HEK293 (cell line): ENCODE results near the gene CCNY.

Source experiments
- CTCF ChIA-PET: fragments of 350-600 bp; formaldehyde crosslinking; extraction: SDS; loops from one replicate; lab custom pipeline; 2021; ENCODE audit warnings: antibody characterized with exemption; lab: Yijun Ruan, JAX
- POLR2A ChIA-PET: fragments of 300-600 bp; formaldehyde crosslinking; extraction: SDS; loops from one replicate; lab custom pipeline; 2020; ENCODE audit warnings: antibody characterized with exemption, inconsistent platforms; lab: Yijun Ruan, JAX
- H3K27ac ChIP-seq: fragments of 200-500 bp; sonication (Bioruptor generic); 2 replicates; pipeline ENCODE4 v1.5.1; 2014; ENCODE audit warnings: low read depth, low read length, control low read depth, inconsistent platforms; ENCODE audit errors: extremely low read depth
- H3K36me3 ChIP-seq, 2 experiments: fragments of 200-500 bp in 1 of 2; sonication (Bioruptor generic) in 1 of 2; 1 replicate in 1 of 2; 2 replicates in 1 of 2; pipeline ENCODE4 v1.5.1; 2014 to 2017; ENCODE audit warnings: inconsistent platforms in 2 of 2, low read length in 2 of 2; ENCODE audit not compliant: control insufficient read depth in 2 of 2, insufficient read depth in 1 of 2
- H3K4me1 ChIP-seq: fragments of 200-500 bp; sonication (Bioruptor generic); 2 replicates; pipeline ENCODE4 v1.5.1; 2014; ENCODE audit warnings: mild to moderate bottlenecking, low read length, inconsistent platforms; ENCODE audit not compliant: control insufficient read depth, insufficient read depth
- H3K4me3 ChIP-seq: 2 replicates; pipeline ENCODE4 v1.5.1; 2011; ENCODE audit warnings: low read depth, mild to moderate bottlenecking, control low read depth, low read length, moderate library complexity
- H3K9me3 ChIP-seq: fragments of 200-500 bp; sonication (Bioruptor generic); 2 replicates; pipeline ENCODE4 v1.5.1; 2014; ENCODE audit warnings: low read depth, low read length, inconsistent platforms; ENCODE audit not compliant: control insufficient read depth, insufficient read depth
- GLIS1 ChIP-seq: fragments of 450-650 bp; formaldehyde crosslinking; IDR thresholded peaks from 2 replicates; pipeline ENCODE4 v1.5.1; 2016; ENCODE audit warnings: missing biosample characterization, missing genetic modification characterization
- SETDB1 ChIP-seq: IDR thresholded peaks from one replicate; pipeline ENCODE4 v1.6.1; 2017; ENCODE audit warnings: mild to moderate bottlenecking, low read length, moderate library complexity, mixed read lengths; ENCODE audit not compliant: insufficient read length
- ZBTB17 ChIP-seq: fragments of 450-650 bp; formaldehyde crosslinking; IDR thresholded peaks from 2 replicates; pipeline ENCODE4 v1.5.1; 2016; ENCODE audit warnings: missing biosample characterization, missing genetic modification characterization
- ZFHX2 ChIP-seq: fragments of 450-650 bp; formaldehyde crosslinking; conservative IDR thresholded peaks from 2 replicates; pipeline ENCODE4 v1.5.1; 2016; ENCODE audit warnings: missing biosample characterization, missing genetic modification characterization
- ZNF146 ChIP-seq: fragments of 450-650 bp; formaldehyde crosslinking; IDR thresholded peaks from 2 replicates; pipeline ENCODE4 v1.5.1; 2016; ENCODE audit warnings: missing biosample characterization, missing genetic modification characterization
- ZNF16 ChIP-seq: fragments of 450-650 bp; formaldehyde crosslinking; IDR thresholded peaks from 2 replicates; pipeline ENCODE4 v1.5.1; 2016; ENCODE audit warnings: low read depth, missing biosample characterization, missing genetic modification characterization
- ZNF2 ChIP-seq: fragments of 450-650 bp; formaldehyde crosslinking; IDR thresholded peaks from 2 replicates; pipeline ENCODE4 v1.5.1; 2016; ENCODE audit warnings: missing biosample characterization, missing genetic modification characterization
- ZNF292 ChIP-seq: fragments of 450-650 bp; formaldehyde crosslinking; IDR thresholded peaks from 2 replicates; pipeline ENCODE4 v1.5.1; 2016; ENCODE audit warnings: low read depth, missing biosample characterization, missing genetic modification characterization, borderline replicate concordance
- ZNF311 ChIP-seq: fragments of 450-650 bp; formaldehyde crosslinking; IDR thresholded peaks from 2 replicates; pipeline ENCODE4 v1.5.1; 2017; ENCODE audit warnings: missing biosample characterization, missing genetic modification characterization, borderline replicate concordance
- ZNF335 ChIP-seq: fragments of 450-650 bp; formaldehyde crosslinking; conservative IDR thresholded peaks from 2 replicates; pipeline ENCODE4 v1.5.1; 2016; ENCODE audit warnings: missing biosample characterization, missing genetic modification characterization
- ZNF558 ChIP-seq: fragments of 450-650 bp; formaldehyde crosslinking; IDR thresholded peaks from 2 replicates; pipeline ENCODE4 v1.5.1; 2016; ENCODE audit warnings: missing biosample characterization, missing genetic modification characterization
- ZNF654 ChIP-seq: fragments of 450-650 bp; formaldehyde crosslinking; IDR thresholded peaks from 2 replicates; pipeline ENCODE4 v1.5.1; 2016; ENCODE audit warnings: low read depth, missing biosample characterization, missing genetic modification characterization
- ZNF658 ChIP-seq: fragments of 450-650 bp; formaldehyde crosslinking; IDR thresholded peaks from 2 replicates; pipeline ENCODE4; 2016; ENCODE audit warnings: missing biosample characterization, missing genetic modification characterization
- ZNF660 ChIP-seq: fragments of 450-650 bp; IDR thresholded peaks from 2 replicates; pipeline ENCODE4 v1.5.1; 2018; ENCODE audit warnings: missing biosample characterization, mild to moderate bottlenecking, missing genetic modification characterization
- ZNF792 ChIP-seq: fragments of 450-650 bp; formaldehyde crosslinking; IDR thresholded peaks from 2 replicates; pipeline ENCODE4 v1.5.1; 2016; ENCODE audit warnings: missing biosample characterization, missing genetic modification characterization
- TF ChIP-seq, protein P1 (sequence below): fragments of 450-650 bp; formaldehyde crosslinking; IDR thresholded peaks from 2 replicates; pipeline ENCODE4 v1.5.1; 2016; ENCODE audit warnings: missing biosample characterization, missing genetic modification characterization
- TF ChIP-seq, protein P2 (sequence below): fragments of 450-650 bp; formaldehyde crosslinking; IDR thresholded peaks from 2 replicates; pipeline ENCODE4 v1.5.1; 2016; ENCODE audit warnings: missing biosample characterization, missing genetic modification characterization, low read depth
- TF ChIP-seq, protein P3 (sequence below): fragments of 450-650 bp; formaldehyde crosslinking; IDR thresholded peaks from 2 replicates; pipeline ENCODE4 v1.5.1; 2016; ENCODE audit warnings: missing biosample characterization, missing genetic modification characterization, low read depth

The CCNY gene

GRCh38 chr10:35562427-35562826 lies 226.1 kb downstream of the CCNY start:
- POLR2A ChIA-PET, result no interaction called here
- no peaks in the 10 kb centered on the region for H3K4me1 ChIP-seq

DNA sequence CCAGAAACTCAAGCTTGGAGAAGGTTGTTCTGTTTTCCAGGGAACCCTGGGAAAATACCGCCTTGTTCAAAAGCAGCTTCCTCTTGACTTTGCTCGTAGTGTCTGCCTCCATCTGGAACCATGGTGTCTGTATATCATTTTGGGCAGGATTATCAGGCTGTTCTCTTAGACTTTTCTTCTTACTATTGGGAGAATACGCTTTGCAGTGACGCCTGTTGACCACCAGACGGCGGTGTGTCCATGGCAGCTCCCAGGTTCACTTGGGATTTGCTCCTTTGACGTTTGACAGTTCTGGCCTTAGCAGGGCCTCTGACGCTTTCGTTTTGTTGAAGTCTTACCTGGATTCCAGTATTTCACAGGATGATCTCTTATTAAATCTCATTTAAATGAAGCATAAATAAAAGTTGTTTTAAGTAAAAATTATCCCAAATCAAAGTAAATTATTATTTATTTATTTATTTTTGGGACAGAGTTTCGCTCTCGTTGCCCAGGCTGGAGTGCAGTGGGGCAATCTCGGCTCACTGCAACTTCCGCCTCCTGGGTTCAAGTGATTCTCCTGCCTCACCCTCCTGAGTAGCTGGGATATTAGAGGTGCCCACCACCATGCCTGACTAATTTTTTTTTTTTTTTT lies 227.1 kb downstream of the CCNY start:
- no peaks in the 10 kb centered on the region for H3K4me1 ChIP-seq
- no peak for TF ChIP-seq ZNF558
- 0 out of 2 replicates have a peak, but pooled peaks have one; percentile 27 for TF ChIP-seq ZBTB17 (tag by site-specific recombination)
- TF ChIP-seq, protein P1, sequence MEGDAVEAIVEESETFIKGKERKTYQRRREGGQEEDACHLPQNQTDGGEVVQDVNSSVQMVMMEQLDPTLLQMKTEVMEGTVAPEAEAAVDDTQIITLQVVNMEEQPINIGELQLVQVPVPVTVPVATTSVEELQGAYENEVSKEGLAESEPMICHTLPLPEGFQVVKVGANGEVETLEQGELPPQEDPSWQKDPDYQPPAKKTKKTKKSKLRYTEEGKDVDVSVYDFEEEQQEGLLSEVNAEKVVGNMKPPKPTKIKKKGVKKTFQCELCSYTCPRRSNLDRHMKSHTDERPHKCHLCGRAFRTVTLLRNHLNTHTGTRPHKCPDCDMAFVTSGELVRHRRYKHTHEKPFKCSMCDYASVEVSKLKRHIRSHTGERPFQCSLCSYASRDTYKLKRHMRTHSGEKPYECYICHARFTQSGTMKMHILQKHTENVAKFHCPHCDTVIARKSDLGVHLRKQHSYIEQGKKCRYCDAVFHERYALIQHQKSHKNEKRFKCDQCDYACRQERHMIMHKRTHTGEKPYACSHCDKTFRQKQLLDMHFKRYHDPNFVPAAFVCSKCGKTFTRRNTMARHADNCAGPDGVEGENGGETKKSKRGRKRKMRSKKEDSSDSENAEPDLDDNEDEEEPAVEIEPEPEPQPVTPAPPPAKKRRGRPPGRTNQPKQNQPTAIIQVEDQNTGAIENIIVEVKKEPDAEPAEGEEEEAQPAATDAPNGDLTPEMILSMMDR (tag by site-specific recombination), result peak; percentile 69
- TF ChIP-seq ZNF2 (tag by site-specific recombination), result peak; percentile 69; the same call in 1 of the 2 replicates
- TF ChIP-seq ZNF311 (tag by site-specific recombination), result no peak
- peak; percentile 34 for TF ChIP-seq ZNF654 (tag by site-specific recombination)
- peak; percentile 80 for TF ChIP-seq ZNF660 (tag by site-specific recombination)
- peak; percentile 55 for TF ChIP-seq ZNF335
- TF ChIP-seq, all 188 proteins: peak for 6
- ChIA-PET POLR2A (no interaction called here), CTCF (interaction anchor here (0.5 to 2.6 kb wide), 35 partner anchors 9 to 1654 kb away, joined by 3 to 31 read pairs (median 4); no protein-coding TSS in a partner anchor)
- Histone ChIP-seq H3K4me3 (no peak overlapping the region), H3K36me3 (peaks cover 0 to 22% of the 10 kb centered on the region in 2 experiments; a peak in 2 of 3 replicates), H3K9me3 (no peaks in the 10 kb centered on the region), H3K27ac (no peak overlapping the region)

More at GRCh38 chr10:35562427-35562826, 226.1 kb downstream of the CCNY start:
- no peak overlapping the region for H3K27ac ChIP-seq
- no peak overlapping the region for H3K4me3 ChIP-seq
- TF ChIP-seq ZNF146 (tag by site-specific recombination) (peak; percentile 89), ZFHX2 (tag by site-specific recombination) (no peak)
- peaks cover 0 to 15% of the 10 kb centered on the region in 2 experiments; a peak in 2 of 3 replicates for H3K36me3 ChIP-seq
- H3K9me3 ChIP-seq, result no peaks in the 10 kb centered on the region
- CTCF ChIA-PET, result interaction anchor here (0.7 to 2.6 kb wide), 28 partner anchors 9 to 1721 kb away, joined by 3 to 31 read pairs (median 4); no protein-coding TSS in a partner anchor

DNA sequence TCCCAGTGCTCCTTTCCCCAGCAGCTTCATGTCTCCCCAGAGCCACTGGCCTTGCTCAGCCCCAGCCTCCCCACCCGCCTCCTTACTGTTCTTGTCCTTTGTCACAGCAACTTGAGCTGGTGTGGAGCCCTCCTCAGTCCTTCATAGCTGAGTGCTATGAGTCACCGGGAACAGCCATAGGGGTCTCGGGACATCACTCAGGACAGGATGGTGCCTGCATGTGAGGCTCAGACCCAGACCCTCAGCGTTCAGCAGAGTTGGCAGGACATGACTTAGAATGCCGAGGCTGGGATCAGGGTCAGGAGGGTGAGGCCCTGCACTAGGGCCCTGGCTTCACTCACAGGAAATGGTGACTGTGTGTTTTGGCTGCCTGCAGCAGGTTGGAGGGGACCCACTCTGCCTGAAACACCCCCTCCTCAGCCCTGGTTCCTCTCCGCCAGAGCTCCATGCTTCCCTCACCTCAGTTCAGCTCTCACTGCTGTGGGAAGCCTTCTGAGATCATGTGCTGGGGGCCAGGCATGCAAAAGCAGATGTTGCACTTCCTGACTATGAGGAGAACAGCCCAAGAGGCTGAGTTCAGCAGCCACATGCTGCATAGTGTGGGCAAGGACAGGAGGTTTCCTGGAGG lies 228.1 kb downstream of the CCNY start:
- POLR2A ChIA-PET, result no interaction called here

More for the DNA sequence above, 228.1 kb downstream of the CCNY start:
- TF ChIP-seq GLIS1 (tag by site-specific recombination) (0 out of 2 replicates have a peak, but pooled peaks have one; percentile 17), ZNF16 (tag by site-specific recombination) (no peak), ZNF792 (tag by site-specific recombination) (no peak), ZNF658 (tag by site-specific recombination) (no peak), SETDB1 (no peak), ZNF292 (tag by site-specific recombination) (no peak)
- TF ChIP-seq, protein P2, sequence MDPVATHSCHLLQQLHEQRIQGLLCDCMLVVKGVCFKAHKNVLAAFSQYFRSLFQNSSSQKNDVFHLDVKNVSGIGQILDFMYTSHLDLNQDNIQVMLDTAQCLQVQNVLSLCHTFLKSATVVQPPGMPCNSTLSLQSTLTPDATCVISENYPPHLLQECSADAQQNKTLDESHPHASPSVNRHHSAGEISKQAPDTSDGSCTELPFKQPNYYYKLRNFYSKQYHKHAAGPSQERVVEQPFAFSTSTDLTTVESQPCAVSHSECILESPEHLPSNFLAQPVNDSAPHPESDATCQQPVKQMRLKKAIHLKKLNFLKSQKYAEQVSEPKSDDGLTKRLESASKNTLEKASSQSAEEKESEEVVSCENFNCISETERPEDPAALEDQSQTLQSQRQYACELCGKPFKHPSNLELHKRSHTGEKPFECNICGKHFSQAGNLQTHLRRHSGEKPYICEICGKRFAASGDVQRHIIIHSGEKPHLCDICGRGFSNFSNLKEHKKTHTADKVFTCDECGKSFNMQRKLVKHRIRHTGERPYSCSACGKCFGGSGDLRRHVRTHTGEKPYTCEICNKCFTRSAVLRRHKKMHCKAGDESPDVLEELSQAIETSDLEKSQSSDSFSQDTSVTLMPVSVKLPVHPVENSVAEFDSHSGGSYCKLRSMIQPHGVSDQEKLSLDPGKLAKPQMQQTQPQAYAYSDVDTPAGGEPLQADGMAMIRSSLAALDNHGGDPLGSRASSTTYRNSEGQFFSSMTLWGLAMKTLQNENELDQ, result no peak
- TF ChIP-seq, protein P3, sequence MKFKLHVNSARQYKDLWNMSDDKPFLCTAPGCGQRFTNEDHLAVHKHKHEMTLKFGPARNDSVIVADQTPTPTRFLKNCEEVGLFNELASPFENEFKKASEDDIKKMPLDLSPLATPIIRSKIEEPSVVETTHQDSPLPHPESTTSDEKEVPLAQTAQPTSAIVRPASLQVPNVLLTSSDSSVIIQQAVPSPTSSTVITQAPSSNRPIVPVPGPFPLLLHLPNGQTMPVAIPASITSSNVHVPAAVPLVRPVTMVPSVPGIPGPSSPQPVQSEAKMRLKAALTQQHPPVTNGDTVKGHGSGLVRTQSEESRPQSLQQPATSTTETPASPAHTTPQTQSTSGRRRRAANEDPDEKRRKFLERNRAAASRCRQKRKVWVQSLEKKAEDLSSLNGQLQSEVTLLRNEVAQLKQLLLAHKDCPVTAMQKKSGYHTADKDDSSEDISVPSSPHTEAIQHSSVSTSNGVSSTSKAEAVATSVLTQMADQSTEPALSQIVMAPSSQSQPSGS (tag by site-specific recombination), result no peak
- H3K4me1 ChIP-seq, result no peaks in the 10 kb centered on the region
- H3K9me3 ChIP-seq, result no peaks in the 10 kb centered on the region
- H3K4me3 ChIP-seq, result no peak overlapping the region
- H3K36me3 ChIP-seq, result peaks cover 0 to 31% of the 10 kb centered on the region in 2 experiments; a peak in 2 of 3 replicates
- H3K27ac ChIP-seq, result no peak overlapping the region
- CTCF ChIA-PET, result interaction anchor here (0.7 to 2.1 kb wide), 4 partner anchors 10 to 1653 kb away, joined by 4 to 8 read pairs (median 4); no protein-coding TSS in a partner anchor
